ENCODE results near the gene PRDX1.
"Not testable (repeated sequence)": the region's sequence is repeated elsewhere in the genome, so short reads cannot be mapped to it uniquely, and the experiment has no call there.

PRDX1 gene

GRCh38 chr1:45535988-45536766, 14.5 kb upstream of the PRDX1 start:
- DNase-seq = no peak

GRCh38 chr1:45531873-45532272, 10.2 kb upstream of the PRDX1 start:
- DNase-seq = no peak

- no peak for DNase-seq
Measured at GRCh38 chr1:45530632-45531135, 9.0 kb upstream of the PRDX1 start.

GRCh38 chr1:45526135-45526644, 4.5 kb upstream of the PRDX1 start:
- DNase-seq = no peak

- DNase-seq = not testable (repeated sequence)
Measured at GRCh38 chr1:45523975-45524374, 2.3 kb upstream of the PRDX1 start.

- not testable (repeated sequence) for DNase-seq
Measured at GRCh38 chr1:45523516-45523915, 1.8 kb upstream of the PRDX1 start.

GRCh38 chr1:45522324-45523104, 830 bp upstream of the PRDX1 start:
- no peak for DNase-seq

- DNase-seq = not testable (repeated sequence)
Measured at GRCh38 chr1:45519774-45520173, 1.9 kb downstream of the PRDX1 start.

- peak; percentile 25 for DNase-seq
Measured at GRCh38 chr1:45518910-45519309, 2.8 kb downstream of the PRDX1 start.

GRCh38 chr1:45518366-45518765, 3.3 kb downstream of the PRDX1 start:
- not testable (repeated sequence) for DNase-seq

GRCh38 chr1:45516465-45516864, 5.2 kb downstream of the PRDX1 start:
- no peak for DNase-seq

- no peak for DNase-seq
Measured at GRCh38 chr1:45516036-45516435, 5.6 kb downstream of the PRDX1 start.

- DNase-seq = not testable (repeated sequence)
Measured at GRCh38 chr1:45513532-45514260, 8.0 kb downstream of the PRDX1 start.

- DNase-seq = peak; percentile 11
Measured at GRCh38 chr1:45512641-45513054, 9.0 kb downstream of the PRDX1 start.

GRCh38 chr1:45510972-45511527, 10.6 kb downstream of the PRDX1 start:
- DNase-seq = no peak

- DNase-seq = no peak
Measured at GRCh38 chr1:45510036-45510971, 11.4 kb downstream of the PRDX1 start.

- no peak for DNase-seq
Measured at GRCh38 chr1:45508295-45509151, 13.2 kb downstream of the PRDX1 start.

GRCh38 chr1:45507893-45508292, 13.8 kb downstream of the PRDX1 start:
- no peak for DNase-seq

GRCh38 chr1:45507195-45507594, 14.5 kb downstream of the PRDX1 start:
- DNase-seq = no peak

Measured in NCI-H1694 treated with DMSO at 0.1 percent for 48 hours (cell line).